ENCODE results near the gene CRYBG3.

The CRYBG3 gene

GRCh38 chr3:97880267-97880666 is 58.5 kb downstream of the CRYBG3 start:
- no peak for TF ChIP-seq CTCF (IDR thresholded peaks at IDR 0.05; ENCODE audit: low read depth, low read length)
- H3K4me3 ChIP-seq (ENCODE audit: low read depth, low read length) = no peak overlapping the region

GRCh38 chr3:97882975-97883598 is 61.3 kb downstream of the CRYBG3 start:
- TF ChIP-seq CTCF (IDR thresholded peaks at IDR 0.05; ENCODE audit: low read depth, low read length) = no peak
- no peak overlapping the region for H3K4me3 ChIP-seq (ENCODE audit: low read depth, low read length)

GRCh38 chr3:97883736-97884135 is 61.9 kb downstream of the CRYBG3 start:
- TF ChIP-seq CTCF (IDR thresholded peaks at IDR 0.05; ENCODE audit: low read depth, low read length) = no peak
- no peak overlapping the region for H3K4me3 ChIP-seq (ENCODE audit: low read depth, low read length)

GRCh38 chr3:97884586-97885123 is 62.8 kb downstream of the CRYBG3 start:
- TF ChIP-seq CTCF (IDR thresholded peaks at IDR 0.05; ENCODE audit: low read depth, low read length) = no peak
- H3K4me3 ChIP-seq (ENCODE audit: low read depth, low read length) = no peak overlapping the region

GRCh38 chr3:97885931-97886824 is 64.4 kb downstream of the CRYBG3 start:
- H3K4me3 ChIP-seq (ENCODE audit: low read depth, low read length) = no peak overlapping the region
- no peak for TF ChIP-seq CTCF (IDR thresholded peaks at IDR 0.05; ENCODE audit: low read depth, low read length)

GRCh38 chr3:97889814-97890213 is 68.0 kb downstream of the CRYBG3 start:
- TF ChIP-seq CTCF (IDR thresholded peaks at IDR 0.05; ENCODE audit: low read depth, low read length) = no peak
- no peak overlapping the region for H3K4me3 ChIP-seq (ENCODE audit: low read depth, low read length)

GRCh38 chr3:97892852-97893251 is 71.0 kb downstream of the CRYBG3 start:
- no peak for TF ChIP-seq CTCF (IDR thresholded peaks at IDR 0.05; ENCODE audit: low read depth, low read length)
- H3K4me3 ChIP-seq (ENCODE audit: low read depth, low read length) = no peak overlapping the region

Data from WI38 (cell line).